IMR-90 (cell line): ENCODE results near the gene STRADA. TPM values are rescaled to one million over a fixed set of nuclear protein-coding genes. Genes with fewer than 3 reads are reported as not detected.
A peak's percentile ranks its signal among the peaks of the same experiment; 100 is the strongest.

Source experiments
- ATAC-seq: fragments of 200-7000 bp; cut with Tn5 transposase; 2 replicates; pipeline ENCODE4 v1.9.1; 2020; ENCODE audit warnings: low read depth, mild to moderate bottlenecking, moderate library complexity
- BruUV-seq: library from RNA; stranded (reverse); fragments of 400-500 nt; replicated peaks from 2 replicates; lab custom pipeline; 2021; lab: Mats Ljungman, UMichigan
- CTCF ChIA-PET: fragments of 300-600 bp; formaldehyde crosslinking; extraction: SDS; loops from one replicate; lab custom pipeline; 2021; ENCODE audit warnings: antibody characterized with exemption; lab: Yijun Ruan, JAX
- POLR2A ChIA-PET: fragments of 300-600 bp; sonication (Branson Sonifier 250); formaldehyde crosslinking; loops from one replicate; lab custom pipeline; 2022; ENCODE audit warnings: antibody characterized with exemption; ENCODE audit not compliant: unreplicated experiment; lab: Charles Lee
- DNase-seq: peaks from one replicate; pipeline ENCODE4 v3.0.0; 2013
- H2AFZ ChIP-seq: replicated peaks from 2 replicates; pipeline ENCODE3; 2013; ENCODE audit warnings: low read length, mild to moderate bottlenecking; ENCODE audit not compliant: poor library complexity
- H2AK5ac ChIP-seq: 2 replicates; pipeline ENCODE4 v1.6.1; 2013; ENCODE audit warnings: low read depth, low read length, inconsistent platforms
- H2AK9ac ChIP-seq: replicated peaks from 2 replicates; pipeline ENCODE3; 2013; ENCODE audit warnings: mild to moderate bottlenecking, low read depth, low read length, moderate library complexity; ENCODE audit not compliant: poor library complexity
- H2BK120ac ChIP-seq: 2 replicates; pipeline ENCODE4 v1.6.1; 2013; ENCODE audit warnings: low read depth, low read length, inconsistent platforms
- H2BK15ac ChIP-seq: 3 replicates; pipeline ENCODE4 v1.6.1; 2013; ENCODE audit warnings: low read depth, low read length, inconsistent platforms
- H2BK20ac ChIP-seq: 2 replicates; pipeline ENCODE4 v1.6.1; 2013; ENCODE audit warnings: low read depth, mild to moderate bottlenecking, inconsistent platforms, low read length, moderate library complexity
- H2BK5ac ChIP-seq: 2 replicates; pipeline ENCODE4 v1.6.1; 2013; ENCODE audit warnings: mild to moderate bottlenecking, low read depth, low read length, inconsistent platforms; ENCODE audit not compliant: poor library complexity, severe bottlenecking
- H3K14ac ChIP-seq: replicated peaks from 2 replicates; pipeline ENCODE4 v1.6.1; 2013; ENCODE audit warnings: low read depth, low read length, inconsistent platforms
- H3K18ac ChIP-seq: 2 replicates; pipeline ENCODE4 v1.6.1; 2013; ENCODE audit warnings: low read depth, low read length, control low read depth
- H3K23ac ChIP-seq: 2 replicates; pipeline ENCODE4 v1.6.1; 2013; ENCODE audit warnings: low read depth, low read length, inconsistent platforms
- H3K27ac ChIP-seq: 2 replicates; pipeline ENCODE4 v1.5.1; 2013; ENCODE audit warnings: mild to moderate bottlenecking, control low read depth, low read length; ENCODE audit not compliant: insufficient read depth
- H3K27me3 ChIP-seq: 2 replicates; pipeline ENCODE4 v1.6.1; 2013; ENCODE audit warnings: low read length; ENCODE audit not compliant: control insufficient read depth, insufficient read depth
- H3K36me3 ChIP-seq: 2 replicates; pipeline ENCODE4 v1.6.1; 2013; ENCODE audit warnings: low read length, mixed read lengths; ENCODE audit not compliant: control insufficient read depth, insufficient read depth
- H3K4ac ChIP-seq: 2 replicates; pipeline ENCODE4 v1.6.1; 2013; ENCODE audit warnings: low read depth, low read length, inconsistent platforms
- H3K4me1 ChIP-seq: 2 replicates; pipeline ENCODE4 v1.6.1; 2013; ENCODE audit warnings: low read length, mixed read lengths; ENCODE audit not compliant: control insufficient read depth, insufficient read depth
- H3K4me2 ChIP-seq: 2 replicates; pipeline ENCODE4 v1.6.1; 2013; ENCODE audit warnings: low read depth, mild to moderate bottlenecking, control low read depth, low read length, moderate library complexity
- H3K4me3 ChIP-seq: 2 replicates; pipeline ENCODE4 v1.5.1; 2013; ENCODE audit warnings: low read depth, mild to moderate bottlenecking, control low read depth, low read length, moderate library complexity; ENCODE audit not compliant: insufficient read depth
- H3K56ac ChIP-seq: 2 replicates; pipeline ENCODE4 v1.6.1; 2013; ENCODE audit warnings: low read length, inconsistent platforms; ENCODE audit not compliant: insufficient read depth; ENCODE audit errors: extremely low read depth
- H3K79me1 ChIP-seq, 2 experiments: 2 replicates each; pipeline ENCODE4 v1.6.1; 2013; ENCODE audit warnings: low read length in 2 of 2, inconsistent platforms in 1 of 2, low read depth in 1 of 2
- H3K9ac ChIP-seq: 2 replicates; pipeline ENCODE4 v1.6.1; 2013; ENCODE audit warnings: low read depth, low read length, control low read depth
- H3K9me1 ChIP-seq: 2 replicates; pipeline ENCODE4 v1.6.1; 2013; ENCODE audit warnings: low read length, inconsistent platforms; ENCODE audit not compliant: insufficient read depth
- H3K9me3 ChIP-seq: 2 replicates; pipeline ENCODE4 v1.6.1; 2013; ENCODE audit warnings: low read length; ENCODE audit not compliant: control insufficient read depth, insufficient read depth
- H4K20me1 ChIP-seq: 2 replicates; pipeline ENCODE4 v1.6.1; 2013; ENCODE audit warnings: low read length, inconsistent platforms; ENCODE audit not compliant: insufficient read depth
- H4K5ac ChIP-seq: 2 replicates; pipeline ENCODE4 v1.6.1; 2013; ENCODE audit warnings: mild to moderate bottlenecking, low read depth, low read length, control low read depth
- H4K8ac ChIP-seq, 2 experiments: 2 replicates each; pipeline ENCODE4 v1.6.1; 2013; ENCODE audit warnings: low read depth in 2 of 2, low read length in 2 of 2, control low read depth in 1 of 2, inconsistent platforms in 1 of 2
- H4K91ac ChIP-seq: 2 replicates; pipeline ENCODE4 v1.6.1; 2013; ENCODE audit warnings: low read depth, low read length, inconsistent platforms; ENCODE audit not compliant: insufficient read depth
- BHLHE40 ChIP-seq: fragments of 150-350 bp; IDR thresholded peaks from 2 replicates; pipeline ENCODE4 v1.6.1; 2016; ENCODE audit warnings: mild to moderate bottlenecking, low read depth, low read length
- CTCF ChIP-seq: conservative IDR thresholded peaks from 2 replicates; pipeline ENCODE4 v1.5.1; 2012; ENCODE audit warnings: mild to moderate bottlenecking, low read depth, low read length, improper control_type of control experiment
- MXI1 ChIP-seq: IDR thresholded peaks from 2 replicates; pipeline ENCODE4 v1.6.1; 2012; ENCODE audit warnings: low read depth, mild to moderate bottlenecking, low read length, moderate library complexity, borderline replicate concordance
- RCOR1 ChIP-seq: IDR thresholded peaks from 2 replicates; pipeline ENCODE4 v1.6.1; 2012; ENCODE audit warnings: mild to moderate bottlenecking, low read length, improper control_type of control experiment; ENCODE audit not compliant: insufficient replicate concordance
- WGBS, 2 experiments: methylation state at CpG; one replicate each; pipeline versions ENCODE4 v1.1.5 to v1.1.7; 2013; ENCODE audit warnings: missing lambda C conversion rate in 2 of 2; ENCODE audit not compliant: insufficient read length in 1 of 2; ENCODE audit errors: extremely low coverage in 2 of 2; 5-methylcytosine and 5-hydroxymethylcytosine counted together
- dilution Hi-C: fragments of 300-500 bp; cut with HindIII; formaldehyde crosslinking; loops from one replicate; pipeline ENCODE4 v1.14.3; 2018; ENCODE audit warnings: low sequenced_read_pairs; ENCODE audit not compliant: unreplicated experiment
- in situ Hi-C: fragments of 300-500 bp; cut with MboI; formaldehyde crosslinking; loops from 3 replicates; pipeline ENCODE4 v1.14.3; 2019; ENCODE audit warnings: low sequenced_read_pairs, inconsistent platforms, mixed read lengths
- intact Hi-C: fragments of 100-400 bp; cut with micrococcal nuclease; formaldehyde crosslinking; loops from 2 replicates; pipeline ENCODE4 v1.10.0; 2022
- polyA plus RNA-seq, 3 experiments: library from polyadenylated mRNA; depleted of rRNA; stranded (reverse); fragments of >200 nt; gene quantifications; 2 replicates each; pipeline ENCODE4 v1.2.3, GENCODE V29; 2012; ENCODE audit warnings: low replicate concordance in 1 of 3
- total RNA-seq: library from RNA; depleted of rRNA; stranded (reverse); fragments of >200 nt; gene quantifications from 2 replicates; pipeline ENCODE4 v1.2.3, GENCODE V29; 2012

STRADA gene
- total and polyA plus RNA-seq, 2 of the 4 experiments (the other 2 are of a cell fraction), result 19.9 to 30.9 TPM

GRCh38 chr17:63695889-63696288, 45.7 kb downstream of the STRADA start:
- Histone ChIP-seq H2AFZ (no peak overlapping the region), H2AK9ac (peak overlapping the region; percentile 76), H4K20me1 (peaks cover 5% of the 10 kb centered on the region), H4K91ac (no peak overlapping the region), H3K36me3 (peaks cover 32% of the 10 kb centered on the region), H3K4me2 (no peak overlapping the region), H3K23ac (no peak overlapping the region), H3K27ac (no peak overlapping the region), H2BK5ac (no peak overlapping the region), H2BK20ac (no peak overlapping the region), H3K14ac (no peak overlapping the region), H3K9me3 (no peaks in the 10 kb centered on the region), H3K27me3 (no peaks in the 10 kb centered on the region), H3K79me1 (peaks cover 0 to 16% of the 10 kb centered on the region in 2 experiments; a peak in 1 of 4 replicates), H2AK5ac (no peak overlapping the region), H3K4me3 (no peak overlapping the region), H3K9me1 (0 out of 2 replicates have a peak, but pooled peaks cover 2% of the 10 kb centered on the region), H2BK15ac (no peak overlapping the region), H3K9ac (no peak overlapping the region), H4K8ac (no peak overlapping the region), H3K56ac (no peak overlapping the region), H2BK120ac (no peak overlapping the region), H4K5ac (no peak overlapping the region), H3K4me1 (no peaks in the 10 kb centered on the region), H3K18ac (no peak overlapping the region), H3K4ac (no peak overlapping the region)
- dilution Hi-C loops (no loop called here), in situ Hi-C loops (no loop called here), intact Hi-C loops (loop anchor here (5.0 kb wide), 1 partner anchor 269 kb away; no protein-coding TSS in a partner anchor)
- DNase-seq, result no peak
- ATAC-seq, result no peak
- TF ChIP-seq RCOR1, result no peak
- no peak for TF ChIP-seq CTCF
- no peak for TF ChIP-seq BHLHE40
- TF ChIP-seq MXI1, result no peak
- WGBS, 2 experiments, result no CpG with 5 or more reads among the region's 6 CpGs
- POLR2A ChIA-PET, result no interaction called here
- CTCF ChIA-PET, result no interaction called here
- BruUV-seq, result no TSS peak
